WTC11 (cell line): ENCODE measurements around the gene LUC7L3. TPM values are rescaled to one million over a fixed set of nuclear protein-coding genes. Genes with fewer than 3 reads are reported as not detected.

Experiments
- ATAC-seq: fragments of 200-7000 bp; cut with Tn5 transposase; 2 replicates; pipeline ENCODE4 v1.10.0; 2021; ENCODE audit warnings: mild to moderate bottlenecking, moderate library complexity
- CTCF ChIA-PET: fragments of 300-600 bp; sonication (Branson Sonifier 250); formaldehyde crosslinking; loops from one replicate; lab custom pipeline; 2021; ENCODE audit warnings: antibody characterized with exemption; lab: Charles Lee
- POLR2A ChIA-PET: fragments of 350-600 bp; sonication (Branson Sonifier 250); formaldehyde crosslinking; loops from one replicate; lab custom pipeline; 2021; ENCODE audit warnings: antibody characterized with exemption; lab: Charles Lee
- DNase-seq: peaks from one replicate; pipeline ENCODE4 v3.0.0; 2021; ENCODE audit warnings: low spot score
- H3K27ac Mint-ChIP-seq: 2 replicates; pipeline ENCODE4 v1.8.0; 2021; ENCODE audit warnings: mixed read lengths
- H3K27me3 Mint-ChIP-seq: 2 replicates; pipeline ENCODE4 v1.8.0; 2021; ENCODE audit warnings: low read depth, mild to moderate bottlenecking, moderate library complexity, mixed read lengths
- H3K36me3 Mint-ChIP-seq: 2 replicates; pipeline ENCODE4 v1.8.0; 2021; ENCODE audit warnings: mixed read lengths
- H3K4me1 Mint-ChIP-seq: 2 replicates; pipeline ENCODE4 v1.8.0; 2022; ENCODE audit warnings: mixed read lengths
- H3K4me3 Mint-ChIP-seq: 2 replicates; pipeline ENCODE4 v1.8.0; 2021; ENCODE audit warnings: mild to moderate bottlenecking, moderate library complexity, mixed read lengths
- H3K9me3 Mint-ChIP-seq: 2 replicates; pipeline ENCODE4 v1.8.0; 2021; ENCODE audit warnings: mixed read lengths
- AR ChIP-seq: fragments of 250-450 bp; sonication (Bioruptor Pico); IDR thresholded peaks from 2 replicates; pipeline ENCODE4 v1.9.0; 2021; ENCODE audit warnings: mild to moderate bottlenecking
- FOXP1 ChIP-seq: sonication (generic); formaldehyde crosslinking; IDR thresholded peaks from 2 replicates; pipeline ENCODE4 v1.8.0; 2022; ENCODE audit warnings: missing genetic modification reagents, mild to moderate bottlenecking, moderate library complexity, borderline replicate concordance
- HMGXB4 ChIP-seq: sonication (generic); formaldehyde crosslinking; IDR thresholded peaks from 2 replicates; pipeline ENCODE4 v1.8.1; 2023; ENCODE audit warnings: mild to moderate bottlenecking, moderate library complexity, missing genetic modification reagents
- MAX ChIP-seq: sonication (generic); formaldehyde crosslinking; IDR thresholded peaks from 2 replicates; pipeline ENCODE4 v1.8.0; 2022; ENCODE audit warnings: mild to moderate bottlenecking, missing genetic modification reagents
- NFYB ChIP-seq: sonication (generic); formaldehyde crosslinking; conservative IDR thresholded peaks from 2 replicates; pipeline ENCODE4 v1.8.0; 2022; ENCODE audit warnings: low read depth, missing genetic modification reagents
- NR2C2 ChIP-seq: sonication (generic); formaldehyde crosslinking; IDR thresholded peaks from 2 replicates; pipeline ENCODE4 v1.8.0; 2022; ENCODE audit warnings: mild to moderate bottlenecking, missing genetic modification reagents
- NR3C1 ChIP-seq: sonication (generic); formaldehyde crosslinking; conservative IDR thresholded peaks from 2 replicates; pipeline ENCODE4 v1.8.1; 2023; ENCODE audit warnings: low read depth, mild to moderate bottlenecking, missing genetic modification reagents
- SMAD4 ChIP-seq: sonication (generic); formaldehyde crosslinking; IDR thresholded peaks from 2 replicates; pipeline ENCODE4 v1.8.0; 2022; ENCODE audit warnings: mild to moderate bottlenecking, missing genetic modification reagents
- SP1 ChIP-seq: sonication (generic); formaldehyde crosslinking; conservative IDR thresholded peaks from 2 replicates; pipeline ENCODE4 v1.8.1; 2022; ENCODE audit warnings: missing genetic modification reagents
- TCF7 ChIP-seq: sonication (generic); formaldehyde crosslinking; IDR thresholded peaks from 2 replicates; pipeline ENCODE4 v1.8.0; 2022; ENCODE audit warnings: mild to moderate bottlenecking, low read depth, missing genetic modification reagents, moderate library complexity
- TEAD4 ChIP-seq: sonication (generic); formaldehyde crosslinking; IDR thresholded peaks from 2 replicates; pipeline ENCODE4 v1.8.0; 2022; ENCODE audit warnings: mild to moderate bottlenecking, missing genetic modification reagents
- ZNF532 ChIP-seq: fragments of 250-450 bp; sonication (Bioruptor Pico); IDR thresholded peaks from 2 replicates; pipeline ENCODE4 v1.9.0; 2021; ENCODE audit warnings: mild to moderate bottlenecking, borderline replicate concordance
- total RNA-seq: library from RNA; stranded (reverse); gene quantifications from 3 replicates; pipeline ENCODE4 v1.2.3, GENCODE V29; 2021

The LUC7L3 gene
- total RNA-seq, 1 experiment from 2014 or later: 190 TPM

- no peak for ATAC-seq
These were observed 45.3 kb downstream of the LUC7L3 start for GRCh38 chr17:50764734-50765149.

GRCh38 chr17:50765454-50766221, 46.2 kb downstream of the LUC7L3 start:
- H3K4me3 Mint-ChIP-seq: no peak overlapping the region
- H3K27ac Mint-ChIP-seq: peak overlapping the region; percentile 33; the same call in 1 of the 2 replicates
- H3K4me1 Mint-ChIP-seq: peaks cover 16% of the 10 kb centered on the region
- TF ChIP-seq SP1 (CRISPR knock-in tag): no peak
- no peak for TF ChIP-seq AR (CRISPR knock-in tag)
- no peak for TF ChIP-seq NFYB (CRISPR knock-in tag)
- no peak for ATAC-seq
- no peaks in the 10 kb centered on the region for H3K36me3 Mint-ChIP-seq
- no peaks in the 10 kb centered on the region; the same call in 1 of the 2 replicates for H3K27me3 Mint-ChIP-seq
- ChIA-PET CTCF (interaction anchor here (1.0 to 7.7 kb wide), 2 partner anchors 18 to 87 kb away, joined by 3 to 70 read pairs; no protein-coding TSS in a partner anchor), POLR2A (no interaction called here)
- no peak for DNase-seq
- no peaks in the 10 kb centered on the region for H3K9me3 Mint-ChIP-seq

More at GRCh38 chr17:50764734-50765149, 45.3 kb downstream of the LUC7L3 start:
- no peak overlapping the region for H3K4me3 Mint-ChIP-seq
- no peak for DNase-seq
- H3K27ac Mint-ChIP-seq: no peak overlapping the region
- no peaks in the 10 kb centered on the region for H3K36me3 Mint-ChIP-seq
- TF ChIP-seq TCF7 (CRISPR knock-in tag) (no peak), NR2C2 (CRISPR knock-in tag) (no peak), FOXP1 (CRISPR knock-in tag) (no peak), MAX (no peak), ZNF532 (no peak), NR3C1 (no peak), SMAD4 (CRISPR knock-in tag) (no peak), TEAD4 (CRISPR knock-in tag) (no peak), HMGXB4 (CRISPR knock-in tag) (no peak)
- TF ChIP-seq, all 79 proteins: peak for 0
- Mint-ChIP-seq H3K4me1 (peaks cover 16% of the 10 kb centered on the region), H3K27me3 (no peaks in the 10 kb centered on the region; the same call in 1 of the 2 replicates), H3K9me3 (no peaks in the 10 kb centered on the region)
- POLR2A ChIA-PET: no interaction called here
- CTCF ChIA-PET: interaction anchor here (7.7 kb wide), 1 partner anchor 19 kb away, joined by 70 read pairs; no protein-coding TSS in a partner anchor
